ENCODE measurements around the gene GIPC3. TPM values are rescaled to one million over a fixed set of nuclear protein-coding genes. Genes with fewer than 3 reads are reported as not detected.

The GIPC3 gene
- total RNA-seq, 1 donor from 2014 or later = 2.2 TPM

DNA sequence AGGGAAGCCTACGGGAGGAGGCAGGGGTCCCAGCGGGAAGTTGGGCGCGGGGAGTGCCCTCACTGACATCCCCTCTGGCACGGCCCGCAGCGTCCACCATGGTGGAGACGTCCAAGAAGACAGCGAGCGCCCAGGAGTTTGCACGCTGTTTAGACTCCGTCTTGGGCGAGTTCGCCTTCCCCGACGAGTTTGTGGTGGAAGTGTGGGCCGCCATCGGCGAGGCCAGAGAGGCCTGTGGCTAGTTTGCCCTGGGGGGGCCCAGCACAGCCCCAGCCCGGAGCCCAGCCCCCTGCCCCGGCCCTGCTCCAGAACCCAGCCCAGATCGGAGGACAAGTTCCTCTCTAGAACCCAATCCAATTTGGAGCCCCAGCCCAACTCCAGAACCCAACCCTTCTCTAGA lies 4.7 kb downstream of the GIPC3 start:
- TF ChIP-seq, protein P1, sequence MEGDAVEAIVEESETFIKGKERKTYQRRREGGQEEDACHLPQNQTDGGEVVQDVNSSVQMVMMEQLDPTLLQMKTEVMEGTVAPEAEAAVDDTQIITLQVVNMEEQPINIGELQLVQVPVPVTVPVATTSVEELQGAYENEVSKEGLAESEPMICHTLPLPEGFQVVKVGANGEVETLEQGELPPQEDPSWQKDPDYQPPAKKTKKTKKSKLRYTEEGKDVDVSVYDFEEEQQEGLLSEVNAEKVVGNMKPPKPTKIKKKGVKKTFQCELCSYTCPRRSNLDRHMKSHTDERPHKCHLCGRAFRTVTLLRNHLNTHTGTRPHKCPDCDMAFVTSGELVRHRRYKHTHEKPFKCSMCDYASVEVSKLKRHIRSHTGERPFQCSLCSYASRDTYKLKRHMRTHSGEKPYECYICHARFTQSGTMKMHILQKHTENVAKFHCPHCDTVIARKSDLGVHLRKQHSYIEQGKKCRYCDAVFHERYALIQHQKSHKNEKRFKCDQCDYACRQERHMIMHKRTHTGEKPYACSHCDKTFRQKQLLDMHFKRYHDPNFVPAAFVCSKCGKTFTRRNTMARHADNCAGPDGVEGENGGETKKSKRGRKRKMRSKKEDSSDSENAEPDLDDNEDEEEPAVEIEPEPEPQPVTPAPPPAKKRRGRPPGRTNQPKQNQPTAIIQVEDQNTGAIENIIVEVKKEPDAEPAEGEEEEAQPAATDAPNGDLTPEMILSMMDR (IDR thresholded peaks at IDR 0.05) = no peak
- Mint-ChIP-seq H3K9me3 (ENCODE audit: low read depth) (no peaks in the 10 kb centered on the region), H3K27me3 (ENCODE audit: low read depth) (peaks cover 5% of the 10 kb centered on the region), H3K27ac (ENCODE audit: unreplicated experiment) (no peak overlapping the region), H3K4me1 (ENCODE audit: low read depth) (no peaks in the 10 kb centered on the region), H3K4me3 (ENCODE audit: unreplicated experiment) (no peak overlapping the region), H3K36me3 (ENCODE audit: low read depth) (no peaks in the 10 kb centered on the region)
- no peak for DNase-seq (ENCODE audit: low spot score)

DNA sequence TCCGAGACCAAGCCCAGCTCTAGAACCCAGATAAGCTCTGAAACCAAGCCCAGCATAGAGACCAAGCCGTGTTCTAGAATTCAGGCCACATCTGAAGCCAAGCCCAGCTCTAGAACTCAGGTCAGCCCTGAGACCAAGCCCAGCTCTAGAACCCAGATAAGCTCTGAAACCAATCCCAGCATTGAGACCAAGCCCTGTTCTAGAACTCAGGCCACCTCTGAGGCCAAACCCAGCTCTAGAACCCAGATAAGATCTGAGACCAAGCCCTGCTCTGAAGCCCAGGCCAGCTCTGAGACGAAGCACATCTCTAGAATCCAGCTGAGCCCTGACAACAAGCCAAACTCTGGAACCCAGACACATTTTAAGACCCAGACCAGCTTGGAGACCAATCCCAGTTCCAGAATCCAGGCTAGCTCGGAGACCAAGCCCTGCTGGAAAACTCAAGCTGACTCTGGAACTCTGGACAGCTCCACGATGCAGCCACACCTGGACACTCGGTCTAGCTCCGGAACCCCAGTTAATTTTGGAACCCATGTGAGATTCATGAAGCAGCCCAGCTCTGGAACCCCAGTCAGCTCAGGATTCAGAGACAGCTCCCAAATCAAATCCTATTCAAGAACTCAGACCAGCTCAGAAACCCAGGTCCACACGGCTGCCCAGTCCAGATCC lies 5.8 kb downstream of the GIPC3 start:
- no peaks in the 10 kb centered on the region for H3K36me3 Mint-ChIP-seq (ENCODE audit: low read depth)
- peaks cover 5% of the 10 kb centered on the region for H3K27me3 Mint-ChIP-seq (ENCODE audit: low read depth)
- no peaks in the 10 kb centered on the region for H3K4me1 Mint-ChIP-seq (ENCODE audit: low read depth)
- H3K4me3 Mint-ChIP-seq (ENCODE audit: unreplicated experiment) = no peak overlapping the region
- TF ChIP-seq, protein P1 (IDR thresholded peaks at IDR 0.05) = no peak
- H3K27ac Mint-ChIP-seq (ENCODE audit: unreplicated experiment) = no peak overlapping the region
- DNase-seq (ENCODE audit: low spot score) = no peak
- no peaks in the 10 kb centered on the region for H3K9me3 Mint-ChIP-seq (ENCODE audit: low read depth)

DNA sequence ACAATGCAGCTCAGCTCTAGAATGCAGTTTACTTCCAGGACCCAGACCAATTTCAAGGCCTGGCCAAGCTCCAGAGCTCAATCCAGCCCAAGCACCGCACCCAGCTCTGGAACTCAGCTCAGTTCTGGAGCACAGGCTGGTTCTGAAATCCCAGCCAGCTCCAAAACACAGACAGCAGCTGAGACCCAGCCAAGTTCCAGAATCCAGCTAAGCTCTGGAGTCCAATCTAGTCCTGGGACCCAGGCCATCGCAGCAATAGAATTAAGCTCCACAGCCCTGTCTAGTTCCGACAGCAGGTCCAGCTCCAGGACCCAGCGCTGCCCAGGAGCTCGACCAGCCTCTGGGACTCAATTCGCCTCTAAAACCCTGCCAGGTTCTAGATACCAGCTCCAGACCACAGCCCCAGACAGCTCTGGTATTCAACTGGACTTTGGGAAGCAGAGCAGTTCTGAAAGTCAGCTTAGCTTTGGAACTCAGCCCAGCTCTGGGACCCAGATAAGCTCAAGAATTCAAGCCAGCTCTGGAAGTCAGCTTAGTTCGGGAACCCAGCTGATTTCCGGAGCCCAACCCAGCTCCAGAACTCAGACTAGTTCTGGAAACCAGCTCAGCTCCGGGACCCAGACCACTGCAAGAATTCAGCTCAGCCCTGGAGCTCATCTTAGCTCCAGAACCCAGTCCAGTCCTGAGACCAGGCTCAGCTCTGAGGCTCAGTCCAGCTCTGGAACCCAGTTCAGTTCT lies 6.8 kb downstream of the GIPC3 start:
- no peaks in the 10 kb centered on the region for H3K36me3 Mint-ChIP-seq (ENCODE audit: low read depth)
- peaks cover 5% of the 10 kb centered on the region for H3K27me3 Mint-ChIP-seq (ENCODE audit: low read depth)
- H3K27ac Mint-ChIP-seq (ENCODE audit: unreplicated experiment) = no peak overlapping the region
- H3K4me3 Mint-ChIP-seq (ENCODE audit: unreplicated experiment) = no peak overlapping the region
- no peaks in the 10 kb centered on the region for H3K4me1 Mint-ChIP-seq (ENCODE audit: low read depth)
- DNase-seq (ENCODE audit: low spot score) = no peak
- TF ChIP-seq, protein P1 (IDR thresholded peaks at IDR 0.05) = no peak
- H3K9me3 Mint-ChIP-seq (ENCODE audit: low read depth) = no peaks in the 10 kb centered on the region

DNA sequence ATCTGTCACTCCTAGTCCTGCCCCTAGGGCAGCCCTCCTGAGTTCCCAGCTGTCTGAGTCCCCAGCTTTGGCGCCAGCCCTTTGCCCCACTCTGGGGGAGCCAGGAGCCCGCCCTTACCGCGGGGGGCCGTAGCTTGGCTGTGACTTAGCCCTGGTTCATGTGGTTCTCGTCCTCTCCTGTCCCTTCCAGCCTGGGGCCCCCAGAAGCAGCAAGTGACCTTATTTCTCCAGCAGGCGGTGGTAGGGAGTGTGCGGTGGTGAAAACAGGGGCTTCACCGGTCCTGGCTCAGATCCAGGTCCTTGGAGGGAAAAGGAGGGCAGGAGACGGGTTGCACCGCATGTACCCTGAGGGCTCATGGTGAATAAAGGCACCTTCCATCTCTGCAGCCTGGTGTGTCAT lies 7.9 kb downstream of the GIPC3 start:
- Mint-ChIP-seq H3K27me3 (ENCODE audit: low read depth) (peaks cover 5% of the 10 kb centered on the region), H3K4me3 (ENCODE audit: unreplicated experiment) (no peak overlapping the region), H3K4me1 (ENCODE audit: low read depth) (no peaks in the 10 kb centered on the region), H3K27ac (ENCODE audit: unreplicated experiment) (no peak overlapping the region), H3K9me3 (ENCODE audit: low read depth) (no peaks in the 10 kb centered on the region), H3K36me3 (ENCODE audit: low read depth) (no peaks in the 10 kb centered on the region)
- no peak for DNase-seq (ENCODE audit: low spot score)
- TF ChIP-seq, protein P1 (IDR thresholded peaks at IDR 0.05) = peak; percentile 22

DNA sequence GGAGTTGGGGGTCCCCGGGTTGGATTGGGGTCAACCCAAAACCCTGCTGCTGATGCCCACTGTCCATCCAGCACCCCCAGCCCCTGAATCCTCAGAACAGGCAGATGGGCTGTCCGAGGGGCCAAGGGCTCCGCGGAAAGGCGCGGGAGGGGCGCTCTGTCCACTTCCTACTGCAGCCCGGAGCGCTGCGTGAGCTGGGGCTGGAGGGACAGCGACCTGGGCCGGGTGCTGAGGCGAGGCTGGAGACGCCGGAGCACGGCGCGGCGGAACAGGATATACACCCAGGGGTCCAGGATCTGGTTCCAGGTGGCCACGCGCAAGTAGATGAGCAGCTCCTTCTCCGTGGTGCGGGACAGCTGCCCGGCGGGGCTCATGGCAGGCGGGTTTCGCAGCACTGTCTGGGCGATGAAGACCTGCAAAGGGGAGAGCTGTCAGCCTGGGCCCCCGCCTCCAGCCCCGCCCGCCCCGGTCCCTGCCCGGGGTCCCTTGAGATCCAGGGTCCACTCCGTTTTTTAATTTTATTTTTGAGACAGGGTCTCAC lies 10.3 kb downstream of the GIPC3 start:
- Mint-ChIP-seq H3K27ac (ENCODE audit: unreplicated experiment) (no peak overlapping the region), H3K36me3 (ENCODE audit: low read depth) (no peaks in the 10 kb centered on the region), H3K9me3 (ENCODE audit: low read depth) (no peaks in the 10 kb centered on the region), H3K4me3 (ENCODE audit: unreplicated experiment) (no peak overlapping the region), H3K27me3 (ENCODE audit: low read depth) (peaks cover 3% of the 10 kb centered on the region), H3K4me1 (ENCODE audit: low read depth) (no peaks in the 10 kb centered on the region)
- no peak for DNase-seq (ENCODE audit: low spot score)
- TF ChIP-seq, protein P1 (IDR thresholded peaks at IDR 0.05) = no peak

Measured in chondrocyte (in vitro differentiated cells).